Fibroblast of lung (primary cell): ENCODE data around the gene TMEM266. TPM values are rescaled to one million over a fixed set of nuclear protein-coding genes. Genes with fewer than 3 reads are reported as not detected.

Experiments used
- DNase-seq, 2 donors: peaks; one replicate each; pipeline versions ENCODE4 v3.0.0 to v3.0.0-alpha.2; 2010; ENCODE audit warnings: low read depth in 2 of 2
- H2AFZ ChIP-seq: 2 replicates; pipeline ENCODE4 v1.5.1; 2012; ENCODE audit warnings: low read length, control low read depth, inconsistent platforms
- H3K27ac ChIP-seq: 2 replicates; pipeline ENCODE4 v1.5.1; 2011; ENCODE audit warnings: low read length, control low read depth; ENCODE audit not compliant: insufficient read depth
- H3K27me3 ChIP-seq: 2 replicates; pipeline ENCODE4 v1.5.1; 2011; ENCODE audit warnings: mild to moderate bottlenecking, low read length; ENCODE audit not compliant: control insufficient read depth, insufficient read depth
- H3K36me3 ChIP-seq: 2 replicates; pipeline ENCODE4 v1.5.1; 2011; ENCODE audit warnings: low read length; ENCODE audit not compliant: control insufficient read depth, insufficient read depth
- H3K4me1 ChIP-seq: 2 replicates; pipeline ENCODE4 v1.5.1; 2011; ENCODE audit warnings: low read length; ENCODE audit not compliant: control insufficient read depth, insufficient read depth; ENCODE audit errors: extremely low read depth
- H3K4me2 ChIP-seq: 2 replicates; pipeline ENCODE4 v1.5.1; 2011; ENCODE audit warnings: low read length, control low read depth; ENCODE audit not compliant: insufficient read depth; ENCODE audit errors: extremely low read depth
- H3K4me3 ChIP-seq, 4 experiments: fragments of 200-600 bp in 1 of 4; sonication (generic) in 1 of 4; replicated peaks in 1 of 4; 2 replicates each; pipeline ENCODE4 v1.5.1; 2011 to 2016; ENCODE audit warnings: low read length in 4 of 4, low read depth in 3 of 4, mild to moderate bottlenecking in 3 of 4, control low read depth in 2 of 4, inconsistent platforms in 1 of 4, mixed read lengths in 1 of 4; ENCODE audit not compliant: insufficient read depth in 1 of 4; ENCODE audit errors: control extremely low read depth in 1 of 4
- H3K79me2 ChIP-seq: 2 replicates; pipeline ENCODE4 v1.5.1; 2012; ENCODE audit warnings: mild to moderate bottlenecking, low read length, inconsistent platforms; ENCODE audit not compliant: control insufficient read depth, insufficient read depth
- H3K9ac ChIP-seq: 2 replicates; pipeline ENCODE4 v1.5.1; 2011; ENCODE audit warnings: mild to moderate bottlenecking, low read length, control low read depth; ENCODE audit not compliant: insufficient read depth
- H3K9me3 ChIP-seq: 2 replicates; pipeline ENCODE4 v1.5.1; 2012; ENCODE audit warnings: low read depth, low read length; ENCODE audit not compliant: control insufficient read depth, insufficient read depth
- H4K20me1 ChIP-seq: 2 replicates; pipeline ENCODE4 v1.5.1; 2011; ENCODE audit warnings: low read length; ENCODE audit not compliant: control insufficient read depth, insufficient read depth; ENCODE audit errors: extremely low read depth
- CTCF ChIP-seq, 2 donors: IDR thresholded peaks in 1 of 2; conservative IDR thresholded peaks in 1 of 2; 1 replicate in 1 of 2; 2 replicates in 1 of 2; pipeline ENCODE4 v1.5.1; 2011 to 2012; ENCODE audit warnings: low read length in 2 of 2, control low read depth in 1 of 2, inconsistent platforms in 1 of 2, low read depth in 1 of 2, mild to moderate bottlenecking in 1 of 2
- EZH2 ChIP-seq: IDR thresholded peaks from 2 replicates; pipeline ENCODE4 v1.5.1; 2012; ENCODE audit warnings: low read length, control low read depth, mild to moderate bottlenecking; ENCODE audit errors: missing control alignments
- polyA plus RNA-seq, 2 donors: library from polyadenylated mRNA; depleted of rRNA in 1 of 2; stranded (reverse) in 1 of 2; unstranded in 1 of 2; fragments of >200 nt; gene quantifications; 2 replicates each; pipeline ENCODE4 v1.2.1, GENCODE V29; 2011 to 2012; ENCODE audit warnings: missing spikeins in 1 of 2
- total RNA-seq: library from RNA; depleted of rRNA; stranded (reverse); fragments of >200 nt; gene quantifications from 2 replicates; pipeline ENCODE4 v1.2.1, GENCODE V29; 2014

TMEM266 gene
- total and polyA plus RNA-seq, 2 donors (not counting 1 experiment from before 2014, with no cell fraction given): 0.09 to 0.33 TPM

- H3K27me3 ChIP-seq: no peaks in the 10 kb centered on the region
Measured at GRCh38 chr15:76032046-76032445, 27.7 kb upstream of the TMEM266 start.

GRCh38 chr15:76033438-76033837 is 26.3 kb upstream of the TMEM266 start:
- Histone ChIP-seq H3K9ac (no peak overlapping the region), H4K20me1 (no peaks in the 10 kb centered on the region), H3K4me1 (no peaks in the 10 kb centered on the region), H3K36me3 (no peaks in the 10 kb centered on the region), H3K9me3 (no peaks in the 10 kb centered on the region), H3K4me2 (no peak overlapping the region), H3K4me3 (no peak overlapping the region), H3K79me2 (no peaks in the 10 kb centered on the region), H3K27ac (no peak overlapping the region), H3K27me3 (no peaks in the 10 kb centered on the region), H2AFZ (no peak overlapping the region)
- TF ChIP-seq CTCF (conservative IDR thresholded peaks at IDR 0.05 in 1 of 2, IDR thresholded peaks at IDR 0.05 in 1 of 2; ENCODE audit: low read depth in 1 of 2, low read length in 2 of 2): no peak
- no peak for TF ChIP-seq EZH2
- DNase-seq: no peak

More at GRCh38 chr15:76032046-76032445, 27.7 kb upstream of the TMEM266 start:
- Histone ChIP-seq H3K9ac (no peak overlapping the region), H3K4me2 (no peak overlapping the region), H4K20me1 (no peaks in the 10 kb centered on the region), H3K79me2 (no peaks in the 10 kb centered on the region), H2AFZ (no peak overlapping the region), H3K9me3 (no peaks in the 10 kb centered on the region), H3K4me1 (no peaks in the 10 kb centered on the region), H3K36me3 (no peaks in the 10 kb centered on the region), H3K27ac (no peak overlapping the region), H3K4me3 (no peak overlapping the region)
- DNase-seq: no peak
- TF ChIP-seq CTCF (conservative IDR thresholded peaks at IDR 0.05 in 1 of 2, IDR thresholded peaks at IDR 0.05 in 1 of 2; ENCODE audit: low read depth in 1 of 2, low read length in 2 of 2) (no peak), EZH2 (no peak)

- H3K4me2 ChIP-seq: no peak overlapping the region
- no peaks in the 10 kb centered on the region for H3K9me3 ChIP-seq
- H3K36me3 ChIP-seq: no peaks in the 10 kb centered on the region
- TF ChIP-seq EZH2: no peak
- TF ChIP-seq CTCF (conservative IDR thresholded peaks at IDR 0.05 in 1 of 2, IDR thresholded peaks at IDR 0.05 in 1 of 2; ENCODE audit: low read depth in 1 of 2, low read length in 2 of 2): no peak
- DNase-seq: no peak
- H3K9ac ChIP-seq: no peak overlapping the region
- no peaks in the 10 kb centered on the region for H4K20me1 ChIP-seq
- no peak overlapping the region for H3K27ac ChIP-seq
- no peak overlapping the region for H2AFZ ChIP-seq
- H3K79me2 ChIP-seq: no peaks in the 10 kb centered on the region
- no peak overlapping the region for H3K4me3 ChIP-seq
- H3K27me3 ChIP-seq: no peaks in the 10 kb centered on the region
- no peaks in the 10 kb centered on the region for H3K4me1 ChIP-seq
Measured at GRCh38 chr15:76034111-76034510, 25.7 kb upstream of the TMEM266 start.
